ENCODE results near the gene PEAK1. TPM values are rescaled to one million over a fixed set of nuclear protein-coding genes. Genes with fewer than 3 reads are reported as not detected.

The PEAK1 gene
- total RNA-seq, 1 experiment from 2014 or later, result 58.7 TPM

DNA sequence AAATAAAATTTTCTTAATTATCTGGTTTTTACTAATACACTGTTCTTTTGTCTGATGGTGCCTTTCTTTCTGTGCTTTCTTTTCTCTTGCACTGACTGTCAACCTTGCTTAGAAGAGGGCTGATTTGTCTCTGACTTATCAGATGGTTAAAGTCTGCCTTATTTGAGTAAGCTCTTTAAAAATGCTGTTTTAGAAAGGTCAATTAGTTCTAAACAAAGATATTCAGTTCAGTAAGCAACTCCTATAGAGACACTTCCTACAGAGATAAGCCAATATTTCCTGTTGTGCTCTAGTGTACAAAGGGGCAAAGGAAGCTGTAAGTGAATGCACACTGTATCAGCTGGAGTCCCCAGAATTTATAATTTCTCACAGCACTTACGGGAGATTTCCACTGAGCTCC, 195.6 kb downstream of the PEAK1 start:
- BruUV-seq (replicated peaks), result TSS peak; percentile 9
- no peak for TF ChIP-seq SIN3A (IDR thresholded peaks at IDR 0.05; ENCODE audit: borderline replicate concordance, insufficient read depth, low read depth, low read length)
- no peak for TF ChIP-seq POLR2AphosphoS5 (IDR thresholded peaks at IDR 0.05; ENCODE audit: low read depth, low read length)
- TF ChIP-seq, protein P1, sequence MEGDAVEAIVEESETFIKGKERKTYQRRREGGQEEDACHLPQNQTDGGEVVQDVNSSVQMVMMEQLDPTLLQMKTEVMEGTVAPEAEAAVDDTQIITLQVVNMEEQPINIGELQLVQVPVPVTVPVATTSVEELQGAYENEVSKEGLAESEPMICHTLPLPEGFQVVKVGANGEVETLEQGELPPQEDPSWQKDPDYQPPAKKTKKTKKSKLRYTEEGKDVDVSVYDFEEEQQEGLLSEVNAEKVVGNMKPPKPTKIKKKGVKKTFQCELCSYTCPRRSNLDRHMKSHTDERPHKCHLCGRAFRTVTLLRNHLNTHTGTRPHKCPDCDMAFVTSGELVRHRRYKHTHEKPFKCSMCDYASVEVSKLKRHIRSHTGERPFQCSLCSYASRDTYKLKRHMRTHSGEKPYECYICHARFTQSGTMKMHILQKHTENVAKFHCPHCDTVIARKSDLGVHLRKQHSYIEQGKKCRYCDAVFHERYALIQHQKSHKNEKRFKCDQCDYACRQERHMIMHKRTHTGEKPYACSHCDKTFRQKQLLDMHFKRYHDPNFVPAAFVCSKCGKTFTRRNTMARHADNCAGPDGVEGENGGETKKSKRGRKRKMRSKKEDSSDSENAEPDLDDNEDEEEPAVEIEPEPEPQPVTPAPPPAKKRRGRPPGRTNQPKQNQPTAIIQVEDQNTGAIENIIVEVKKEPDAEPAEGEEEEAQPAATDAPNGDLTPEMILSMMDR (IDR thresholded peaks at IDR 0.05), result no peak
- TF ChIP-seq, protein P2, sequence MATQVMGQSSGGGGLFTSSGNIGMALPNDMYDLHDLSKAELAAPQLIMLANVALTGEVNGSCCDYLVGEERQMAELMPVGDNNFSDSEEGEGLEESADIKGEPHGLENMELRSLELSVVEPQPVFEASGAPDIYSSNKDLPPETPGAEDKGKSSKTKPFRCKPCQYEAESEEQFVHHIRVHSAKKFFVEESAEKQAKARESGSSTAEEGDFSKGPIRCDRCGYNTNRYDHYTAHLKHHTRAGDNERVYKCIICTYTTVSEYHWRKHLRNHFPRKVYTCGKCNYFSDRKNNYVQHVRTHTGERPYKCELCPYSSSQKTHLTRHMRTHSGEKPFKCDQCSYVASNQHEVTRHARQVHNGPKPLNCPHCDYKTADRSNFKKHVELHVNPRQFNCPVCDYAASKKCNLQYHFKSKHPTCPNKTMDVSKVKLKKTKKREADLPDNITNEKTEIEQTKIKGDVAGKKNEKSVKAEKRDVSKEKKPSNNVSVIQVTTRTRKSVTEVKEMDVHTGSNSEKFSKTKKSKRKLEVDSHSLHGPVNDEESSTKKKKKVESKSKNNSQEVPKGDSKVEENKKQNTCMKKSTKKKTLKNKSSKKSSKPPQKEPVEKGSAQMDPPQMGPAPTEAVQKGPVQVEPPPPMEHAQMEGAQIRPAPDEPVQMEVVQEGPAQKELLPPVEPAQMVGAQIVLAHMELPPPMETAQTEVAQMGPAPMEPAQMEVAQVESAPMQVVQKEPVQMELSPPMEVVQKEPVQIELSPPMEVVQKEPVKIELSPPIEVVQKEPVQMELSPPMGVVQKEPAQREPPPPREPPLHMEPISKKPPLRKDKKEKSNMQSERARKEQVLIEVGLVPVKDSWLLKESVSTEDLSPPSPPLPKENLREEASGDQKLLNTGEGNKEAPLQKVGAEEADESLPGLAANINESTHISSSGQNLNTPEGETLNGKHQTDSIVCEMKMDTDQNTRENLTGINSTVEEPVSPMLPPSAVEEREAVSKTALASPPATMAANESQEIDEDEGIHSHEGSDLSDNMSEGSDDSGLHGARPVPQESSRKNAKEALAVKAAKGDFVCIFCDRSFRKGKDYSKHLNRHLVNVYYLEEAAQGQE (IDR thresholded peaks at IDR 0.05; ENCODE audit: insufficient read depth in 1 of 2, low read depth in 2 of 2, low read length in 1 of 2), result no peak
- intact Hi-C loops (cut with micrococcal nuclease; ENCODE audit: unreplicated experiment), result no loop called here

DNA sequence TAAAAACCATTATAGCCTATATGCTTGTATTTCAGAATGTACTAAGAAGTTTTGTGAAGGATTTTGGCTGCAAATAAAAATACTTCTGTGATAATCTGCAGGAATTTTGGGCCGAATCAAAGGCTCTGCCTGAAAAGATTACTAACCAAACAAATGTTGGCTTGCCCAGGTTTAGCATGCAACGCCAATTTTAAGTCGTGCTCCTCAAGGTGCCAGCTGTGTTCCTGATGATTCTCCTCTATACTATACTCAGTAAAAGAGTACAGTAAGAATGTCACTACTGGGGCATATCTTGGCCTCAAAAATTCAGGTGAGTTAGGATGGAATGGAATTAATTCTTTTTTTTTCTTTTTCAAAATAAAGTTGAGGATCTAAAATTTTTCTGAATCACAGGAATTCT, 198.2 kb downstream of the PEAK1 start:
- TF ChIP-seq, protein P1 (IDR thresholded peaks at IDR 0.05), result no peak
- intact Hi-C loops (cut with micrococcal nuclease; ENCODE audit: unreplicated experiment) (no loop called here), in situ Hi-C loops (cut with HindIII; ENCODE audit: low pct_unique_long_range_greater_than_20kb, low sequenced_read_pairs) (no loop called here)
- CTCF ChIA-PET, result no interaction called here
- POLR2A ChIA-PET, result no interaction called here
- Histone ChIP-seq H3K27ac (ENCODE audit: low read length) (no peak overlapping the region), H3K36me3 (ENCODE audit: control insufficient read depth, insufficient read depth, low read length) (no peaks in the 10 kb centered on the region), H3K9me3 (ENCODE audit: control insufficient read depth, insufficient read depth, low read depth, low read length) (no peaks in the 10 kb centered on the region), H3K4me3 (ENCODE audit: low read depth in 2 of 2, low read length in 2 of 2) (no peak overlapping the region), H3K27me3 (ENCODE audit: control insufficient read depth, insufficient read depth, low read length) (no peaks in the 10 kb centered on the region), H3K4me1 (ENCODE audit: control insufficient read depth, insufficient read depth, low read length) (peaks cover 5% of the 10 kb centered on the region; the same call in 1 of the 2 replicates)
- ATAC-seq (no peak), DNase-seq (ENCODE audit: low read depth, low spot score) (no peak)
- no TSS peak for BruUV-seq (replicated peaks)

More for the DNA sequence above, 195.6 kb downstream of the PEAK1 start:
- DNase-seq (ENCODE audit: low read depth, low spot score), result no peak
- in situ Hi-C loops (cut with HindIII; ENCODE audit: low pct_unique_long_range_greater_than_20kb, low sequenced_read_pairs), result no loop called here
- POLR2A ChIA-PET, result no interaction called here
- Histone ChIP-seq H3K27me3 (ENCODE audit: control insufficient read depth, insufficient read depth, low read length) (no peaks in the 10 kb centered on the region), H3K9me3 (ENCODE audit: control insufficient read depth, insufficient read depth, low read depth, low read length) (no peaks in the 10 kb centered on the region), H3K4me3 (ENCODE audit: low read depth in 2 of 2, low read length in 2 of 2) (no peak overlapping the region), H3K4me1 (ENCODE audit: control insufficient read depth, insufficient read depth, low read length) (peaks cover 5% of the 10 kb centered on the region; the same call in 1 of the 2 replicates), H3K27ac (ENCODE audit: low read length) (no peak overlapping the region), H3K36me3 (ENCODE audit: control insufficient read depth, insufficient read depth, low read length) (no peaks in the 10 kb centered on the region)
- no peak for ATAC-seq
- CTCF ChIA-PET, result interaction anchor here (0.5 kb wide), 1 partner anchor 351 kb away, joined by 9 read pairs; no protein-coding TSS in a partner anchor

DNA sequence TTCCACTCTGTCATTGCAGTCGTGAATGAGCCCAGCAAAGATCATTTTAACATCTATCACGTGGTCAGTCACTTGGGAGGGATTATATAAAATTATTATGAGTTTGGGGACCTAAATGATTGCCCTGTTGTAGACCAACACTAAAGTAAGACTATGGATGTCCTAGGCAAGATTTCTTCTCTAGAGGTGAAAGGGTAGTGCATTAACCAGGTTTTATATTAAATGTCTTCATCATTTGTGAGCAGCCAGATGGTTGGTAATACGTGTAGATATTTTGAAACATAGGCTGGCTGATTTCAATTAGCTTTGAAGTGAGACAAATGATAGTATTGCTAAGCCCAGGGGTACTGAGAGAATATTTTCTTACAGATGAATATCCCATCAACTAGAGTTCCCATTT, 198.7 kb downstream of the PEAK1 start:
- TF ChIP-seq, protein P2 (IDR thresholded peaks at IDR 0.05; ENCODE audit: insufficient read depth in 1 of 2, low read depth in 2 of 2, low read length in 1 of 2), result no peak
- no peak for TF ChIP-seq TCF7L2 (IDR thresholded peaks at IDR 0.05; ENCODE audit: low read depth, low read length)
- no peak for TF ChIP-seq SIN3A (IDR thresholded peaks at IDR 0.05; ENCODE audit: borderline replicate concordance, insufficient read depth, low read depth, low read length)
- TF ChIP-seq POLR2AphosphoS5 (IDR thresholded peaks at IDR 0.05; ENCODE audit: low read depth, low read length), result no peak
- TF ChIP-seq, protein P1 (IDR thresholded peaks at IDR 0.05), result no peak
- BruUV-seq (replicated peaks), result no TSS peak
- Histone ChIP-seq H3K27ac (ENCODE audit: low read length) (no peak overlapping the region), H3K27me3 (ENCODE audit: control insufficient read depth, insufficient read depth, low read length) (no peaks in the 10 kb centered on the region), H3K36me3 (ENCODE audit: control insufficient read depth, insufficient read depth, low read length) (no peaks in the 10 kb centered on the region), H3K4me3 (ENCODE audit: low read depth in 2 of 2, low read length in 2 of 2) (no peak overlapping the region), H3K9me3 (ENCODE audit: control insufficient read depth, insufficient read depth, low read depth, low read length) (no peaks in the 10 kb centered on the region), H3K4me1 (ENCODE audit: control insufficient read depth, insufficient read depth, low read length) (peaks cover 5% of the 10 kb centered on the region; the same call in 1 of the 2 replicates)
- ATAC-seq (no peak), DNase-seq (ENCODE audit: low read depth, low spot score) (no peak)
- ChIA-PET POLR2A (no interaction called here), CTCF (no interaction called here)
- in situ Hi-C loops (cut with HindIII; ENCODE audit: low pct_unique_long_range_greater_than_20kb, low sequenced_read_pairs) (no loop called here), intact Hi-C loops (cut with micrococcal nuclease; ENCODE audit: unreplicated experiment) (no loop called here)
